Right lobe of liver (tissue), 6 donors: ENCODE measurements around the gene VSTM2B. TPM values are rescaled to one million over a fixed set of nuclear protein-coding genes. Genes with fewer than 3 reads are reported as not detected.

Experiments used
- ATAC-seq, 4 donors: fragments of 200-7000 bp; cut with Tn5 transposase; one replicate each; pipeline ENCODE4 v1.9.1; 2020; ENCODE audit warnings: mild to moderate bottlenecking in 4 of 4, moderate library complexity in 4 of 4
- DNase-seq, 3 donors: peaks; one replicate each; pipeline ENCODE4 v3.0.0-alpha.2; 2020
- H3K27ac ChIP-seq, 3 donors: fragments of 200-600 bp; one replicate each; pipeline ENCODE4 v1.8.0; 2022
- H3K27me3 ChIP-seq, 2 donors: fragments of 200-600 bp; one replicate each; pipeline ENCODE4 v1.8.0; 2022
- H3K36me3 ChIP-seq, 4 donors: fragments of 200-600 bp; sonication (generic) in 1 of 4; one replicate each; pipeline versions ENCODE4 v1.5.1 to v1.8.0; 2017 to 2022; ENCODE audit warnings: control low read depth in 1 of 4
- H3K4me1 ChIP-seq, 4 donors: fragments of 200-600 bp; sonication (generic) in 1 of 4; one replicate each; pipeline versions ENCODE4 v1.5.1 to v1.8.0; 2017 to 2022; ENCODE audit warnings: control low read depth in 1 of 4
- H3K4me3 ChIP-seq, 3 donors: fragments of 200-600 bp; one replicate each; pipeline ENCODE4 v1.8.0; 2022
- H3K9me3 ChIP-seq, 4 donors: fragments of 200-600 bp; sonication (generic) in 1 of 4; one replicate each; pipeline versions ENCODE4 v1.5.1 to v1.8.0; 2017 to 2022; ENCODE audit warnings: control low read depth in 1 of 4
- POLR2A ChIP-seq: fragments of 450-650 bp; IDR thresholded peaks from one replicate; pipeline ENCODE4 v1.6.1; 2017; ENCODE audit warnings: antibody characterized with exemption, mild to moderate bottlenecking
- WGBS: methylation state at CpG from one replicate; pipeline ENCODE4 v1.1.6; 2018; ENCODE audit warnings: low coverage, low lambda C conversion rate; ENCODE audit not compliant: insufficient coverage; ENCODE audit errors: missing lambda C conversion rate; 5-methylcytosine and 5-hydroxymethylcytosine counted together
- intact Hi-C, 2 donors: fragments of 100-400 bp; cut with DNase I; formaldehyde crosslinking; loops; one replicate each; pipeline versions ENCODE4 v1.11.2 to v1.14.1; 2022
- total RNA-seq, 6 experiments: library from RNA; depleted of rRNA in 2 of 6; stranded (reverse); fragments of >200 nt in 2 of 6; fragmentation: NEBNext Ultra II Directional in 3 of 6; extraction: Animal tissue kit (Norgen Biotek cat#: 25700) in 3 of 6; gene quantifications; one replicate each; pipeline versions ENCODE4 v1.1.0 to v1.2.4, GENCODE V29; 2016 to 2023
- TF ChIP-seq, protein P1 (sequence below), 4 donors: fragments of 200-600 bp in 3 of 4; fragments of 450-650 bp in 1 of 4; IDR thresholded peaks; one replicate each; pipeline versions ENCODE4 v1.5.1 to v1.8.0; 2016 to 2022; ENCODE audit warnings: antibody characterized with exemption in 4 of 4, mild to moderate bottlenecking in 2 of 4
- donor health status: DM: no; HTN: yes; CAD: no.
- donor health status: DM: no; HTN: no; CAD: no.
- donor health status: DM: no; HTN: no; CAD: no.
- donor health status: DM: no; HTN: yes; CAD: no.
- donor health status: DM: no; HTN: yes; CAD: no.

VSTM2B gene
- total RNA-seq, 6 experiments from 2014 or later = not detected

GRCh38 chr19:29520390-29520789 lies 5.4 kb upstream of the VSTM2B start:
- no peak overlapping the region for H3K27ac ChIP-seq
- WGBS = 30% methylated on average over 2 of the region's 7 CpGs
- DNase-seq = peak in 2 of 3 donors; percentile 5 to 31
- H3K27me3 ChIP-seq = no peaks in the 10 kb centered on the region
- no peak overlapping the region for H3K4me3 ChIP-seq
- TF ChIP-seq, protein P1, sequence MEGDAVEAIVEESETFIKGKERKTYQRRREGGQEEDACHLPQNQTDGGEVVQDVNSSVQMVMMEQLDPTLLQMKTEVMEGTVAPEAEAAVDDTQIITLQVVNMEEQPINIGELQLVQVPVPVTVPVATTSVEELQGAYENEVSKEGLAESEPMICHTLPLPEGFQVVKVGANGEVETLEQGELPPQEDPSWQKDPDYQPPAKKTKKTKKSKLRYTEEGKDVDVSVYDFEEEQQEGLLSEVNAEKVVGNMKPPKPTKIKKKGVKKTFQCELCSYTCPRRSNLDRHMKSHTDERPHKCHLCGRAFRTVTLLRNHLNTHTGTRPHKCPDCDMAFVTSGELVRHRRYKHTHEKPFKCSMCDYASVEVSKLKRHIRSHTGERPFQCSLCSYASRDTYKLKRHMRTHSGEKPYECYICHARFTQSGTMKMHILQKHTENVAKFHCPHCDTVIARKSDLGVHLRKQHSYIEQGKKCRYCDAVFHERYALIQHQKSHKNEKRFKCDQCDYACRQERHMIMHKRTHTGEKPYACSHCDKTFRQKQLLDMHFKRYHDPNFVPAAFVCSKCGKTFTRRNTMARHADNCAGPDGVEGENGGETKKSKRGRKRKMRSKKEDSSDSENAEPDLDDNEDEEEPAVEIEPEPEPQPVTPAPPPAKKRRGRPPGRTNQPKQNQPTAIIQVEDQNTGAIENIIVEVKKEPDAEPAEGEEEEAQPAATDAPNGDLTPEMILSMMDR (IDR thresholded peaks at IDR 0.05) = no peak
- TF ChIP-seq POLR2A = no peak
- no peaks in the 10 kb centered on the region for H3K4me1 ChIP-seq
- H3K36me3 ChIP-seq = no peaks in the 10 kb centered on the region
- H3K9me3 ChIP-seq = no peaks in the 10 kb centered on the region
- ATAC-seq = no peak
- intact Hi-C loops = no loop called here

- TF ChIP-seq, protein P1 (IDR thresholded peaks at IDR 0.05) = no peak
- TF ChIP-seq POLR2A = no peak
- Histone ChIP-seq H3K4me3 (no peak overlapping the region), H3K27ac (no peak overlapping the region), H3K4me1 (no peaks in the 10 kb centered on the region), H3K36me3 (no peaks in the 10 kb centered on the region), H3K9me3 (no peaks in the 10 kb centered on the region), H3K27me3 (no peaks in the 10 kb centered on the region)
- WGBS = 41% methylated on average over 8 of the region's 9 CpGs
- DNase-seq (peak in 2 of 3 donors; percentile 2 to 12), ATAC-seq (no peak)
- intact Hi-C loops = no loop called here
Measured at GRCh38 chr19:29521291-29522075, 4.3 kb upstream of the VSTM2B start.

- Histone ChIP-seq H3K36me3 (no peaks in the 10 kb centered on the region), H3K4me3 (no peak overlapping the region), H3K27ac (no peak overlapping the region), H3K9me3 (no peaks in the 10 kb centered on the region), H3K4me1 (peaks cover 0 to 6% (median 0%) of the 10 kb centered on the region in 4 donors), H3K27me3 (peaks cover 0 to 11% of the 10 kb centered on the region in 2 donors)
- intact Hi-C loops = no loop called here
- DNase-seq (peak in 1 of 3 donors; percentile 16), ATAC-seq (no peak)
- TF ChIP-seq, protein P1 (IDR thresholded peaks at IDR 0.05) = no peak
- no peak for TF ChIP-seq POLR2A
- 68% methylated on average over 2 of the region's 2 CpGs for WGBS
Measured at GRCh38 chr19:29523568-29523967, 2.2 kb upstream of the VSTM2B start.

DNA sequence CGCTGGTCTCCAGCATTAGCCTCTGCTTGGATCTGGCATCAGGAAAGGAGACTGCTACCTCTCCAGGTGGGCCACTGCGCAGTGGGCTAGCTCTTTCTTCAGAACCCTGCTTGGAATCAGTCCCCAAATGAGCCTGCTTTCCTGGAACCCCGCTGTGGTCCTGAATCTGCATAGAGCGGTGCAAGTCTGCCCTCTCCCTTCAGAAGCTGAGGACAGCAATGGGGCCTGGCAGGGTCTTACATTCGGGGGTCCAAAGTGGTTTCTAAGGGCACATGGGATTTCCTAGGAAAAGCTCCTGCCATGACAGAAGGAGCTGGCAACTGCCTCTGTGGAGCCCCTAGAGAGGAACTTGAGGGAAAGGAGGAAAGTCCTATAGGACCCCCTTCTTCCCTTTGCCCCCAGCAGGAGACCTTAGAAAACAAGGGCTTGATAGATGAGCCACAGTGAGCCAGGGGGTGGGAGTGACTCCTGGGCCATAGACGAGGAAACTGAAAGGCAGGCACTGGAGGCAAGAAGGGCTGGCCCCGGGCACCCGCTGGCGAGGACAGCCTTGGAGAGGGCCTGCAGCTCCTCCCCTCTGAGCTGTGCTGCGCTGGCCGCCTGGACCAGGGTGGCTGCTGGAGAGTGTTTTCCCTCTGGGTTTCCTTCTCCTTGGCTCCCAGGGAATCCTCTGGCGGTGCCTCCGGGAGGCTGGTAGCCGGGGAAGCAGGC lies 1.4 kb upstream of the VSTM2B start:
- intact Hi-C loops = no loop called here
- no peak overlapping the region for H3K4me3 ChIP-seq

More for the DNA sequence above, 1.4 kb upstream of the VSTM2B start:
- no peaks in the 10 kb centered on the region for H3K36me3 ChIP-seq
- H3K27ac ChIP-seq = no peak overlapping the region
- H3K9me3 ChIP-seq = no peaks in the 10 kb centered on the region
- peaks cover 0 to 6% (median 0%) of the 10 kb centered on the region in 4 donors for H3K4me1 ChIP-seq
- DNase-seq (peak in 2 of 3 donors; percentile 8 to 39), ATAC-seq (no peak)
- H3K27me3 ChIP-seq = peaks cover 0 to 13% of the 10 kb centered on the region in 2 donors
- WGBS = 8% methylated on average over 6 of the region's 14 CpGs
- TF ChIP-seq POLR2A = no peak
- TF ChIP-seq, protein P1 (IDR thresholded peaks at IDR 0.05) = no peak
